ENCODE results near the gene SOX12.
A peak's percentile ranks its signal among the peaks of the same experiment; 100 is the strongest.

SOX12 gene

DNA sequence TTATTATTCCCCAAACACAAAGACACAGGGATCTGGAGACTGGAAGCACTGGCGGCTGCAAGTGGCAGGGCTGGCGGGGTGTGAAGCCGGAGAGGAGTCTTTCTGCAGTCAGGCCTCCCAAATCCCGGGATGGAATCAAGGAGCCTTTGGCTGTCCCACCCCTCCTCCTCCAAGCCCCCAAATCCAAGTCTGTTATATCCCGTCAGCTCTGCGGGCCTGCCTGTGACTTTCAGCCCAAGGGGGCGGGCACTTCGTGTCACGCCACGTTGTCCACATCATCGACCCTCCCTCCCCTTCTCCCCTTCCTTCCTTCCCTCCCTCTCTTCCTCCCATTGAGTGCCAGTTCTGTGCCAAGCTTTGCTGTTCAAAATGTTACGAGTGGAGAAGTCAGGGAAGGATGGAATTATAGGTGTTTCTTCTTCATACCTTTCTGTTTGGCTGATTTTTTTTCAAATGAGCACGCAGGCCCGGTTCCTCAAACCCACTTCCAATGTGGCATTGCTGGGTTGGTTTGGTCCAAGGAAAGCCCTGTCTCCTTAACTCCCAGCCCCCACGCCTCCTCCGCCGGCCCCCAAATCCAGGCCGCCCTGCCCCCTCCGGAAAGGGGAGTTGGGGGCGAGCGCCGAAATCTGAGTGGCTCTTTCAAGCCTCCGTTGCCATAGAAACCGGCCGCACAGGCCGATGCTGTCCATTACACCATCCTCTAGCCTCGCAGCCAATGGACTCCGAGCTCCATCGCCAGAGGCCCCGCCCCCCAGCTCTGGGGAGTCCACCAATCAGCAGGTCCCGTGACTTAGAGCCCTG lies 15.3 kb upstream of the SOX12 start:
- H3K9me3 ChIP-seq (ENCODE audit: low read depth, low read length) = no peaks in the 10 kb centered on the region
- DNase-seq (ENCODE audit: low read depth, low spot score) = no peak
- H3K27ac ChIP-seq = peak overlapping the region; percentile 34
- TF ChIP-seq EZH2 (IDR thresholded peaks at IDR 0.05) = no peak
- TF ChIP-seq POLR2AphosphoS5 (IDR thresholded peaks at IDR 0.05; ENCODE audit: borderline replicate concordance, low read depth, low read length) = peak; percentile 62; the same call in 1 of the 2 replicates
- H3K9ac ChIP-seq (ENCODE audit: insufficient read length) = no peak overlapping the region
- H3K4me3 ChIP-seq = no peak overlapping the region
- no peaks in the 10 kb centered on the region for H3K36me3 ChIP-seq (ENCODE audit: insufficient read depth, low read length)

DNA sequence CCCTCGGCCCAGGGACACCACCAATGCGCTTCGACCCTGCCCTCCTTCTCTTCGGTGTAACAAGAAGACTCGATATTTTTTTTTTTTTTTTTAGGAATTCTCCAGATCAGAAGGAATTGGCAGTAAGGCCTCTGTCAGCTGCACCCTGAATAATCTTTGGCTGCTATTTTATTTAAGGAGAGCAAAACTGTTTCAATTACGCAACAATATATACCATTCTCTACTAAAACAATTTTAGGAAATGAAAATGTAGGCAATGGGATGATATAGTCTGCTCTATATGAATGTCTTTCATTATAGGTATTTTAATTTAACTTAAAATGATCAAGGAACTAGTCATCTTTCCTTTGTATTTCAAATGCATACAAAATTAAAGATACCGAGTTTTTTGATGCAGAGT lies 14.7 kb upstream of the SOX12 start:
- H3K36me3 ChIP-seq (ENCODE audit: insufficient read depth, low read length) = no peaks in the 10 kb centered on the region
- no peak overlapping the region for H3K4me3 ChIP-seq
- DNase-seq (ENCODE audit: low read depth, low spot score) = no peak
- no peak for TF ChIP-seq POLR2AphosphoS5 (IDR thresholded peaks at IDR 0.05; ENCODE audit: borderline replicate concordance, low read depth, low read length)
- TF ChIP-seq EZH2 (IDR thresholded peaks at IDR 0.05) = no peak
- no peak for TF ChIP-seq FOXP2 (optimal IDR thresholded peaks at IDR 0.05; ENCODE audit: control extremely low read depth, extremely low read length, insufficient read depth)
- H3K9me3 ChIP-seq (ENCODE audit: low read depth, low read length) = no peaks in the 10 kb centered on the region
- H3K9ac ChIP-seq (ENCODE audit: insufficient read length) = no peak overlapping the region
- no peak overlapping the region for H3K27ac ChIP-seq

DNA sequence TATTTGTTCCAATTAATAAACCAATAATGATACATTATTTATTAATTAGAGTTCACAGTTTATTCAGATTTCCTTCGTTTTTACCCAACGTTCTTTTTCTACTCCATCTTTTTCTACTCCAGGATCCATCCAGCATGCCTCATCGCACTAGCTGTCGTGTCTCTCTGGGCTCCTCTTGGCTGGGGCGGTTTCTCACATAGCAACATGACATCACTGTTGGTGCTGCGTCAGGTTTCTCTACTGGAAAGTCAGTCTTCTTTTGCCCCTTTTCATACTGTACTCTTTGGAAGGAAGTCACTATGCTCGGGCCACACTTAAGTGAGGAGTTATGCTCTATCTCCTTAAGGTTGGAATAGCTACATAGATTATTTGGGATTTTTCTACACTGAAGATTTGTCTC lies 13.7 kb upstream of the SOX12 start:
- TF ChIP-seq FOXP2 (optimal IDR thresholded peaks at IDR 0.05; ENCODE audit: control extremely low read depth, extremely low read length, insufficient read depth) = no peak
- no peak for TF ChIP-seq POLR2AphosphoS5 (IDR thresholded peaks at IDR 0.05; ENCODE audit: borderline replicate concordance, low read depth, low read length)
- no peak overlapping the region for H3K9ac ChIP-seq (ENCODE audit: insufficient read length)
- no peaks in the 10 kb centered on the region for H3K36me3 ChIP-seq (ENCODE audit: insufficient read depth, low read length)
- H3K9me3 ChIP-seq (ENCODE audit: low read depth, low read length) = no peaks in the 10 kb centered on the region
- DNase-seq (ENCODE audit: low read depth, low spot score) = no peak
- peak overlapping the region; percentile 62; the same call in 1 of the 2 replicates for H3K27ac ChIP-seq
- H3K4me3 ChIP-seq = no peak overlapping the region

DNA sequence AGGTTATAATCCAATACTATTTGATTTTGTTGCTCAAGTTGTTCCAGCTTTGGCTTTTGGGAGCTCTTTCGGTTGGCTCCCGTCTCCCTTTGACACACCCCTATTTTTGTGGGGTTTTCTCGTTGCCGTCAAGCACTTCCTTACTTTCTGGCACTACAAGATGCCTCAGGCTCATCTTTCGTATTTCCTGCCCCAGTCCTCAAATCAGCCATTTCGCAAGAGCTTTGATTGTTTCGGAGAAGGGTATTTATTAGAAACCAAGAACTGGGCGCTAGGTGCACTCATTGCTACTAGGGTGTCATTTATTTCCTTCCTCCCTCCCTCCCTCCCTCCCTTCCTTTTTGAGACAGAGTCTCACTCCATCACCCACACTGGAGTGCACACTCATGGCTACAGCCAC lies 13.3 kb upstream of the SOX12 start:
- TF ChIP-seq FOXP2 (optimal IDR thresholded peaks at IDR 0.05; ENCODE audit: control extremely low read depth, extremely low read length, insufficient read depth) = no peak
- no peak for TF ChIP-seq EZH2 (IDR thresholded peaks at IDR 0.05)
- no peak; the same call in 1 of the 2 replicates for TF ChIP-seq POLR2AphosphoS5 (IDR thresholded peaks at IDR 0.05; ENCODE audit: borderline replicate concordance, low read depth, low read length)
- Histone ChIP-seq H3K9me3 (ENCODE audit: low read depth, low read length) (no peaks in the 10 kb centered on the region), H3K9ac (ENCODE audit: insufficient read length) (no peak overlapping the region), H3K4me3 (no peak overlapping the region), H3K36me3 (ENCODE audit: insufficient read depth, low read length) (no peaks in the 10 kb centered on the region), H3K27ac (peak overlapping the region; percentile 62; the same call in 1 of the 2 replicates)
- peak; percentile 74 for DNase-seq (ENCODE audit: low read depth, low spot score)

DNA sequence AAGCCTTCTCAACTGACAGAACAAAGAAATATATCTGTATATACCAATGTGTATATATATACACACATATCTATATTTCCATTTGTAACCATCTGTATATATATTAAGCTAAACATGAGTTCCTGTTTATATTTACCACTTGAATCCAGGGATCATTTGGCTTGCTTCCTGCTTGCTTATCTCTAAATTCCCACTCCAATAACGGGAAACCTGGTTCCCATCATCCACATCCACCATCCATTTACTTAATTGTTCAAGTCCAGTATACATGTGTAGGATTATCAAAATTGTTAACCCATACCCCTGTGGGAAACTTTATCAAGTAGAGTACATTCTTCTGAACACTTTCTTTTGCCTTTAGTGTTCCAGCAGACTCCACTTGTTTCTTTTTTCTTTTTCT lies 12.5 kb upstream of the SOX12 start:
- DNase-seq (ENCODE audit: low read depth, low spot score) = no peak
- no peak overlapping the region for H3K4me3 ChIP-seq
- no peaks in the 10 kb centered on the region for H3K9me3 ChIP-seq (ENCODE audit: low read depth, low read length)
- H3K36me3 ChIP-seq (ENCODE audit: insufficient read depth, low read length) = no peaks in the 10 kb centered on the region
- H3K9ac ChIP-seq (ENCODE audit: insufficient read length) = no peak overlapping the region
- no peak overlapping the region for H3K27ac ChIP-seq
- TF ChIP-seq EZH2 (IDR thresholded peaks at IDR 0.05) (no peak), POLR2AphosphoS5 (IDR thresholded peaks at IDR 0.05; ENCODE audit: borderline replicate concordance, low read depth, low read length) (no peak), FOXP2 (optimal IDR thresholded peaks at IDR 0.05; ENCODE audit: control extremely low read depth, extremely low read length, insufficient read depth) (no peak)

DNA sequence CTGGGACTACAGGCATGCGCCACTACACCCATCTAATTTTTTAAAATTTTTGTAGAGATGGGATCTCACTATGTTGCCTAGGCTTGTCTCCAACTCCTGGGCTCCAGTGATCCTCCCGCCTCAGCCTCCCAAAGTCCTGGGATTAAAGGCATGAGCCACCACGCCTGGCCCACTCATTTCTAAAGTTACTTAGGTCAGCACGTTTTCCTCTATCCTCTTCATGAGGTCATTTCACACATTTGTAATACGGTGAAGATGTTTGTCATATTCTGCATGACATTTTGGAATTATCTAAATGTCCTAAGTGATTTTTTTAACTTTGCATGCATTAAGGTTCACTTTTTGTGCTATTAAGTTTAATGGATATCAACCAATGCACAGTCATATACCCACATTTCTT lies 11.9 kb upstream of the SOX12 start:
- DNase-seq (ENCODE audit: low read depth, low spot score) = no peak
- no peak overlapping the region for H3K9ac ChIP-seq (ENCODE audit: insufficient read length)
- H3K36me3 ChIP-seq (ENCODE audit: insufficient read depth, low read length) = no peaks in the 10 kb centered on the region
- TF ChIP-seq EZH2 (IDR thresholded peaks at IDR 0.05) (no peak), POLR2AphosphoS5 (IDR thresholded peaks at IDR 0.05; ENCODE audit: borderline replicate concordance, low read depth, low read length) (no peak), FOXP2 (optimal IDR thresholded peaks at IDR 0.05; ENCODE audit: control extremely low read depth, extremely low read length, insufficient read depth) (no peak)
- no peaks in the 10 kb centered on the region for H3K9me3 ChIP-seq (ENCODE audit: low read depth, low read length)
- H3K27ac ChIP-seq = no peak overlapping the region
- no peak overlapping the region for H3K4me3 ChIP-seq

DNA sequence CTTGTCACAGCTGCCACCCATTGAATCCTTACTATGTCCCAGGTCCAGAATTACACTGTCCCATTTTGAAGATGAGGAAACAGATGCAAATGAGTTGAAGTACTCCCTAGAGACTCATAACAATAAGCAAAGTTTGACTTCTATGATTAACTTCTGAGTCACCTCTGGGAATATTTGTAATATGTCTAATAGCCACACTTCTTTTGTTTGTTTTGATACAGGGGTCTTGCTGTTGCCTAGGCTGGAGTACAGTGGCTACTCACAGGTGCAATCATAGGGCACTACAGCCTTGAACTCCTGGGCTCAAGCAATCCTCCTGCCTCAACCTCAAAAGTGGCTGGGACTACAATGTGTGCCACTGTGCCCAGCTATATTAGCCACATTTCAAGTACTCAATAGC lies 11.4 kb upstream of the SOX12 start:
- no peaks in the 10 kb centered on the region for H3K9me3 ChIP-seq (ENCODE audit: low read depth, low read length)
- H3K9ac ChIP-seq (ENCODE audit: insufficient read length) = no peak overlapping the region
- DNase-seq (ENCODE audit: low read depth, low spot score) = no peak
- TF ChIP-seq POLR2AphosphoS5 (IDR thresholded peaks at IDR 0.05; ENCODE audit: borderline replicate concordance, low read depth, low read length) (no peak), EZH2 (IDR thresholded peaks at IDR 0.05) (no peak), FOXP2 (optimal IDR thresholded peaks at IDR 0.05; ENCODE audit: control extremely low read depth, extremely low read length, insufficient read depth) (no peak)
- H3K4me3 ChIP-seq = no peak overlapping the region
- H3K36me3 ChIP-seq (ENCODE audit: insufficient read depth, low read length) = no peaks in the 10 kb centered on the region
- no peak overlapping the region for H3K27ac ChIP-seq

DNA sequence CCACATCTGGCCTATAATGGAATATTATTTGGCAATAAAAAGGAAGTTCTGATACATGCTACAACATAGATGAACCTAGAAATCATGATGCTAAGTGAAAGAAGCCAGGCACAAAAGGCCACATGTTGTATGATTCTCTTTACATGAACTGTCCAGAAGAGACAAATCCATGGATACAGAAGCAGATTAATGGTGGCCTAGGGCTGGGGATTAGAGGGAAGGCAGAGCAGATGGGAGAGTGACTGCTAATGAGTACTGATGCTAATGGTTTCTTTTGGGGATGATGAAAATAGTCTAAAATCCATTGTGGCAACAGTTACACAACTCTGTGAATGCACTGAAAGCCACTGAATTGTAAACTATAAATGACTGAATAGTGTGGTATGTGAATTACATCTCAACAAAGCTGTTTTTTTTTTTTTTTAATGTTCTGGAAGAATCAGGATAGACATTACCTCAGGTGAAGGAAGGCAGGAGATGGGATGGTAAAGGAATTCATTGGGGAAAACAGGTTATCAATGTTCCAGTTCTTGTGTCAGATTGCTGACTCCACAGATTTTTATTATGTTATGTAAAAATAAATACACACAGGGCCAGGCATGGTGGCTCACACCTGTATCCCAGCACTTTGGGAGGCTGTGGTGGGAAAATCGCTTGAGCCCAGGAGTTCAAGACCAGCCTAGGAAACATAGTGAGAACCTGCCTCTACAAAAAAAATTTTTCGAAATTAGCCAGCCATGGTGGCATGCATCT lies 8.9 kb upstream of the SOX12 start:
- no peak overlapping the region for H3K9ac ChIP-seq (ENCODE audit: insufficient read length)
- no peak for TF ChIP-seq POLR2AphosphoS5 (IDR thresholded peaks at IDR 0.05; ENCODE audit: borderline replicate concordance, low read depth, low read length)
- no peak for TF ChIP-seq EZH2 (IDR thresholded peaks at IDR 0.05)
- no peak for TF ChIP-seq FOXP2 (optimal IDR thresholded peaks at IDR 0.05; ENCODE audit: control extremely low read depth, extremely low read length, insufficient read depth)
- no peaks in the 10 kb centered on the region for H3K9me3 ChIP-seq (ENCODE audit: low read depth, low read length)
- no peak overlapping the region for H3K4me3 ChIP-seq
- no peak overlapping the region for H3K27ac ChIP-seq
- DNase-seq (ENCODE audit: low read depth, low spot score) = no peak
- no peaks in the 10 kb centered on the region for H3K36me3 ChIP-seq (ENCODE audit: insufficient read depth, low read length)
